GM18517 (cell line): ENCODE data around the gene LPAR6.
"Not testable (repeated sequence)": the region's sequence is repeated elsewhere in the genome, so short reads cannot be mapped to it uniquely, and the experiment has no call there.

Experiments used
- ATAC-seq: cut with Tn5 transposase; IDR thresholded peaks from one replicate; pipeline ENCODE4 v1.9.1; 2021; ENCODE audit warnings: mild to moderate bottlenecking, moderate library complexity; ENCODE audit not compliant: unreplicated experiment

LPAR6 gene

GRCh38 chr13:48412881-48413351 lies at the start of gene LPAR6:
Gene LPAR6 (minus strand): TSS chr13:48413113. CDS start chr13:48412423, 690 bp downstream.
- no peak for ATAC-seq

GRCh38 chr13:48457578-48458242 lies 44.8 kb upstream of the LPAR6 start:
- no peak for ATAC-seq

- no peak for ATAC-seq
These were observed 43.6 kb upstream of the LPAR6 start for GRCh38 chr13:48456546-48456945.

- not testable (repeated sequence) for ATAC-seq
These were observed 38.3 kb upstream of the LPAR6 start for GRCh38 chr13:48451196-48451595.

- no peak for ATAC-seq
These were observed 36.7 kb upstream of the LPAR6 start for GRCh38 chr13:48449656-48450055.

GRCh38 chr13:48448959-48449614 lies 36.2 kb upstream of the LPAR6 start:
- no peak for ATAC-seq

- ATAC-seq, result no peak
These were observed 35.5 kb upstream of the LPAR6 start for GRCh38 chr13:48448285-48448958.

GRCh38 chr13:48446464-48446863 lies 33.6 kb upstream of the LPAR6 start:
- no peak for ATAC-seq

- ATAC-seq, result no peak
These were observed 30.7 kb upstream of the LPAR6 start for GRCh38 chr13:48443442-48444208.

- no peak for ATAC-seq
These were observed 24.5 kb upstream of the LPAR6 start for GRCh38 chr13:48437371-48437770.

GRCh38 chr13:48436661-48437288 lies 23.9 kb upstream of the LPAR6 start:
- ATAC-seq, result no peak

GRCh38 chr13:48434200-48434599 lies 21.3 kb upstream of the LPAR6 start:
- ATAC-seq, result no peak

- no peak for ATAC-seq
These were observed 19.2 kb upstream of the LPAR6 start for GRCh38 chr13:48431987-48432615.

- ATAC-seq, result no peak
These were observed 18.5 kb upstream of the LPAR6 start for GRCh38 chr13:48431431-48431830.

- ATAC-seq, result no peak
These were observed 17.0 kb upstream of the LPAR6 start for GRCh38 chr13:48429886-48430285.

- ATAC-seq, result no peak
These were observed 16.1 kb upstream of the LPAR6 start for GRCh38 chr13:48429036-48429435.

GRCh38 chr13:48426755-48427298 lies 13.9 kb upstream of the LPAR6 start:
- ATAC-seq, result not testable (repeated sequence)

GRCh38 chr13:48426052-48426451 lies 13.1 kb upstream of the LPAR6 start:
- ATAC-seq, result no peak

- no peak for ATAC-seq
These were observed 11.3 kb upstream of the LPAR6 start for GRCh38 chr13:48424212-48424611.

GRCh38 chr13:48422003-48422402 lies 9.1 kb upstream of the LPAR6 start:
- not testable (repeated sequence) for ATAC-seq
